GM12892 (cell line): ENCODE measurements around the gene TBC1D5.

Source experiments
- POLR2A ChIP-seq: IDR thresholded peaks from 2 replicates; pipeline ENCODE4 v1.6.1; 2011; ENCODE audit warnings: low read depth, low read length, control low read depth
- POLR2AphosphoS5 ChIP-seq: IDR thresholded peaks from 2 replicates; pipeline ENCODE4 v1.6.1; 2011; ENCODE audit warnings: low read depth, low read length, control low read depth

- TF ChIP-seq POLR2AphosphoS5 (no peak), POLR2A (no peak)
These were observed 321.8 kb downstream of the TBC1D5 start for GRCh38 chr3:17420668-17421067.
